Astrocyte of the hippocampus (primary cell): Measurements from ENCODE around the gene SOCS2.

Experiments used
- DNase-seq: peaks from one replicate; pipeline ENCODE4 v3.0.0; 2011; ENCODE audit warnings: low read depth, low spot score

SOCS2 gene

DNA sequence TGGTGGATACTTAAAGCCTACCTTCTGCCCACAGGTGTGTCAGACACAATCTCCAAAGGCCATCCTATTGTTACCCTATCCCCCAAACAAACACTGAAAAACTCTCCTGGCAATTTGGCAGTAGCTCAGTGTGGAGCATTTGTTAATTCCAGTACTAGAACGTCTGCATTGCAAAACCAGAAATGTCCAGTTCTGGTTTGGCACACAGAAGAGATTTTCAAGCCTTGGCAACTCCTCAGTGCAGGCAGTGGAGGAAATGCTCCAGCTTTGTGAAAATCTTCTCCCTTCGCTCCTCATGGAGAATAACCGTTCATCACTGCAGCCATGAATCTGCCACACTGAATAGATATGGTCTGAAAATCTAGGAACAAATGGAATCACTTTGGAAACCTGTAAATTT, 5.3 kb upstream of the SOCS2 start:
- peak; percentile 33 for DNase-seq

DNA sequence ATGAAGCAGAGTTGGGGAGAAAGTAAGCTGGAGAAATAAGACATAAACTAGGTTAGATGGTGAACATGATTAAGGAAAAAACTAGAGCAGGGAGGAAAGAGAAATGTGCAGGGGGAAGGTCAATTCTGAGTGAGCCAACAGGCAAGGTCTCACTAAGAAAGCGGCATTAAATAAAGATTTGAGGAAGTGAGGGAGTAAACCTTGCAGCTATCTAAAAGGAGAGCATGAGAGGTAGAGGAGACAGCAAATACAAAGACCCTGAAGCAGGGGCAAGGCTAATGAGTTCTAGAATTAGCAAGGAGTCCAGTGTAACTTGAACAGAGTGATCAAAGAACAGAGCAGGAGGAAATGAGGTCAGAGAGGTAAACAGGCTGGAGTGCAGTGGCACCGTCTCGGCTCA, 4.4 kb upstream of the SOCS2 start:
- DNase-seq, result no peak

GRCh38 chr12:93569301-93569655, 3.2 kb upstream of the SOCS2 start:
- DNase-seq, result no peak

DNA sequence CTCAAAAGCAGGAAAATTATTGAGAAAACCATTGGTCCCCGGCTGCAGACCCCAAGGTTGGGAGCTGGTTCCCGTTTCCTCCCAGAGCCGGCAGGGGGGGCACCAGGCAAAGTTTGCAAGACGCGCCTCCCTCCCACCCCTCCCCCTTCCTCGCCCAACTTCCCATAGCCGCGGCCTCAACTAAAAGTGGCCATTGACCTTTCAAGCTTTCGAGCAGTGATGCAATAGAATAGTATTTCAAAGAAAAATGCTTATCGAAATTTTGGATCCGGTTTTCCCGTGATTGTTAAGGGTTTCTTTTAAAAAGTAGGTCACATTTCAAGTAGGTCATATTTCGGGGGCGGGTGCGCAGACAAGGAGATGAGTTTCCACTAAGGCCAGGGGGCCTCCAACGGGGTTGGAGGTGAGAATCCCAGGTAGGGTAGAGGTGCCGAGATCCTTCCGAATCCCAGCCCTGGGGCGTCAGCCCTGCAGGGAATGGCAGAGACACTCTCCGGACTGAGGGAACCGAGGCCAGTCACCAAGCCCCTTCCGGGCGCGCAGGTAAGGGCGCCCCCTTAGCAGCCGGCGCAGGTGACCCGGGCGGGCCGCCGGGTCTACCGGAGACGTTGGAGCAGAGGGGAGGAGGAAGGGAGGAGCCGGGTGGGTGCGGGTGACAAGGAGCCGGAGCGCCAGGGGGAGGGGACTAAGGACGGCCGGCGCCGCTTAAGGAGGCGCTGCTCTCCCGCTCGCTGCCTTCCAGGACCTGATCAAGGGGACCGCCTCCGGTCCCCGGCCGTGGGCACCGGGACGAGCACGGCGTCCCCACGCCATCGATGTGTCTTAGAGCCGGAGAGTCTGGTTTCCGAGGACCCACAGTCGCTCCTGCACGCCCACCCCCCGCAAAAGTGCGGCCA, 2.6 kb upstream of the SOCS2 start:
- peak; percentile 93 for DNase-seq

GRCh38 chr12:93570552-93571364, 1.7 kb upstream of the SOCS2 start:
- DNase-seq, result peak; percentile 96

DNA sequence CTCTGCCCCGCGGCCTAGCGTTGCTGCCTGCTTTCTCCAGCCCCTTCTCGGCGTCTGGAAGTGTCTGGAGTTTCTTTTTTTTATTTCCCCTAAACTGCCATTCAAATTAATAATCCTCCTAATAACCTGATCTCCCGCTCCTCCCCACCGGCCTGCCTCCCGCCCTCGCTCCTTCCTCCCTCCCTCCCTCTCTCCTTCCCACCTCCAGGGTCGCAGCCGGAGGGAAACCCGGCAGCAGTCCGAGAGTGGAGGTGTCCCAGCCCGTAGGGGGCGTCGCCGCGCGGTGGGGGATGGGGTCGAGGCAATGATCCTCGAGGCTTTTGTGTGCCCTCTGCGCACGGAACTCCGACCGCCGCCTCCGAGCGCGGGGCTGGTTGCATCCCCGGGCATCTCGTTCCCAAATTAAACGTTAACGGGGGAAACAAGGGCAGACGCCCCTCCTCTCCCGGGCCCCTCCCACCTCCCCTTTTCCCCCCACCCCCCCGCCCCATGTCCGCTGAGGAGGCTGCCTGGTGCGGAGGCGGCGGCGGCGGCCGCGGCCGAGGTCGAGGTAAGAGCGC, 1.0 kb upstream of the SOCS2 start:
- peak; percentile 75 for DNase-seq

- peak; percentile 69 for DNase-seq
Measured at GRCh38 chr12:93572712-93573551, 457 bp downstream of the SOCS2 start.

- DNase-seq, result no peak
Measured at GRCh38 chr12:93573552-93574223, 1.2 kb downstream of the SOCS2 start.

- no peak for DNase-seq
Measured at GRCh38 chr12:93577222-93577621, 4.7 kb downstream of the SOCS2 start.

DNA sequence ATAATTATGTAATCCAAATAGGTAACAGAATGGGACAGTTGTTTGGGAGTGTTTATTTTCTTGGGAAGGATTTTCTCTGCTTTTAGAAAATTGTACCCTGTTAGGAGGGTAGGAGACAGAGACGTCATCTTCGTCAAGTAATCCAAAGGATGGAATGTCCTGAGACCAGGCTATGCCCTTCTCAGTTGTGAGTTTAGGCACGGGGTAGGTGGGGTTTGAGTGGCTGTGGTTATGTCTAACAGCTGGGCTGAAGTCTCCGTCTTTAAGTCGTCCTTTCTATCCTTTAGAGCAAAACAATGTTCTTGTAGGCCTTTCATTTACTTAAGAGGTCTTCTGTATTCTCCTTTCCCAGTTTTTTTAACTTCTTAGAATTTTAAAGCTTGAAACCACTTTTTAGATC, 5.7 kb downstream of the SOCS2 start:
- DNase-seq, result no peak

DNA sequence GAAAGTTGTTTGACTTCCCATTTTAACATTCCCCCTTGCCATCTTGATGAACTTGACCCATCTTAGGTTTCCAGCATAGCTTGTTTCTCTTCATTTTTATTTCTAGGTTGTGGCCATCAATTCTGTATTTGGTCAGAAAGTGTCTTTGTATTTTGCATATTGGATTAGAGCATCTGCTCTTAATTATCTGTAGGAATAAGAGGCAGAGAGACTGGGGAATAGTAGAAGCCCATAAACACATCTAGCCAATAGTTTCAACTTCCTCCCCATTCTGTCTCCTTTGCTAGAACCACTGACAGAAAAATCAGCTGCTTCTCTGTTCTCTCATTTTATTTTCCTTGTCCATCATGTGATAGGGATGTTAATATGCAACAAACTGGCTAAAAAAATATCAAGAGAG, 8.2 kb downstream of the SOCS2 start:
- no peak for DNase-seq

DNA sequence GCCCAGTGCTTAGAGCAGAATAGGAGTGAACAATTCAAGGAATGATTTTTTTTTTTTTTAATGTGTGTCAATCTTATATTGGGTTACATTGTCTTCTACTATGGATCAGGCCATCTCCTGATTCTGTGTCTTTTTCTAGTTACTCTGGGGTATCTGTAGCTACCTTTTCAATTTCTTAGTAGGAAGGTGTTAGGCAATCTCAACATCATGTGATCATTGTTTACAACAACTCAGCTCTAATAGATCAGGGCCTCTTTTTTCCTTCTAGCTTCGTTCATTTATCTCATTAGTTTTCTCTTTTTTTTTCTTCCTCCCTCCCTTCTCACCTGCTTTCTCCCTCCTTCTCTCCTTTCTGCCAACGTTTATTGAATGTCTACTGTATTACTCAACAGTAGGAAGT, 8.9 kb downstream of the SOCS2 start:
- no peak for DNase-seq

DNA sequence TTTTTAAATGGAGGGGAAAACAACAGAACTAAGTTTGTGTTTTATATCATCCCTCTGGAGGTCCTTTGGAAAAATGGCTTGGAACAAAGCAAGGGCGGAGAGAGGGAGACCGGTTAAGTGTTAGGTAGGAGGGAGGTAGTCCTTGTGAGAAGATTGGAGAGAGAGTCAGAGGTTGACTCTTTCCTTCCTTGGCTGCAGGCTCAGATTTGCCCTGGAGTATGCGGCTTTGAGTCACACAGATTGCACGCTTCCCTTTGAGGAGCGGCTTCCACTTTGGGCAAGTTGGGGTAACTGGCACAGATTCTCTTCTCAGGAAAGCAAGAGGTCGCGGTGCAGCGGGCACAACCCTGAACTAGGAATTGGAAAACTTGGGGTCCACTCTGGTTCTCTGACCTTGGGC, 9.9 kb downstream of the SOCS2 start:
- no peak for DNase-seq

DNA sequence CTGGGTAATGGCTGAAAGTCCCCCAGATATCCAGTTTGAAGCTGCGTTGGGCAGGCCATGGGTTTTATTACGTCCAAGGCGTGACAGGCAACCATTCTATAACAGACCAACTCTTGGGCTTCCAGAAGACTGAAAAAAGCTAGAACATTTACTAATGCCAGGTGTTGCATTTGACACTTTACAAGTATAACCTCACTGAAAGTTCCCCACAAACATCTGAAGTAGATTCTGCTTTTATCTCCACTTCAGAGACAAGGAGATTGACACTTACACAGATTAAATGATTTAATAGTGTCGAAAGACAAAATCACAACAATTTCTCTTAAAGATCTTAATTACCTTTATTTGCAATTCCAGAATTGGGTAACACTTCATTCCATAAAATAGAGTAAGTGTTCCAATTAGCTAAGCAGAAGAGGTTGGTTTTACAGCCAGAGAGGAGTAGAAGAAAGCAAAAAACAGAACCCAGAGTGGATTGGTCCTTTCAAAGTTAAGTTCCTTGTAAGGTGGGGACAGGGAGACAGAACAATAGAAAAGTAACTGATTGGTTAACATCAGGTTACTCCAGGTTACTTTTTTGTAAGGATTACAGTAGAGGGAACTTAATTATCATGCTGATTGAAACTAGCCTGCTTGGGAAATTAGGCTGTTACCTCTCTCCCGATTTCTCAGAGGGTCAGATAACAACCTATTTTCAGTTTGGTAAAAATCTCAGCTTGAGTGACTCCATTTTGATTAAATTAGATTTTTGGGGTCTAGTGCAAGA, 11.3 kb downstream of the SOCS2 start:
- no peak for DNase-seq

- no peak for DNase-seq
Measured at GRCh38 chr12:93585247-93585646, 12.8 kb downstream of the SOCS2 start.

DNA sequence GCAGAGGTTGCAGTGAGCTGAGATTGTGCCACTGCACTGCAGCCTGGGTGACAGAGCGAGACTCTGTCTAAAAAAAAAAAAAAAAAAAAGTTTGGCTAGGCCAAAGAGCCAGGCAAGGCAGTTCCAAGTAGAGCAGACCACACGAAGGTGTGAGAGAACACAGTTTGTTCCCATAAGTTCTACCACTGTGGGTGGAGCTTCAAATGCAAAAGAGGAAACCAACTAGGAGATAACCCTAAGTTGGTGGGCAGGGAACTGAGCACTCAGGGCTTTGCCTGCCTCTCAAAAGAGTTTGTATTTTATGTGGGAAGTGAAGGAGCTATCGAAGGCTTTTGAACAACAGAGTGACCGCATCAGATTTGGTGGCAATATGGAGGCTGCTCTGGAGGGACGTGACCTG, 15.1 kb downstream of the SOCS2 start:
- no peak for DNase-seq

DNA sequence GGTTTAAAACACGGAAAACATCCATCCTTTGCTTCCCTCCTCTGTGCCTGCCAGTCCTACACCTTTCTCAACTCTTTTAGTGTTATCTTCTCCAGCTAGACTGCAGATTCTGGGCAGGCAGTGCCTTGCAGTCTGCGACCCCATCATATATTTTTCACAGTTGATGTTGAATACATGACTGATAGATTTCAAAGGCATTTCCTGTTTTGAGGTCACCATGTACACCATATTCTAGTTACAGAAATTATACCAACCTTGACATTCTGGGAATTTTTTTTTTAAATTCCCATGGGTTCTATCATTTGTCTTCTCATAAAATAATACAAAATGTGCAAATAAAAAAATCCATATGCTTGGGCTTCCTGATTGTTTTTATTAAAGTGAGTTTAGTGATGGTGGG, 16.6 kb downstream of the SOCS2 start:
- no peak for DNase-seq

DNA sequence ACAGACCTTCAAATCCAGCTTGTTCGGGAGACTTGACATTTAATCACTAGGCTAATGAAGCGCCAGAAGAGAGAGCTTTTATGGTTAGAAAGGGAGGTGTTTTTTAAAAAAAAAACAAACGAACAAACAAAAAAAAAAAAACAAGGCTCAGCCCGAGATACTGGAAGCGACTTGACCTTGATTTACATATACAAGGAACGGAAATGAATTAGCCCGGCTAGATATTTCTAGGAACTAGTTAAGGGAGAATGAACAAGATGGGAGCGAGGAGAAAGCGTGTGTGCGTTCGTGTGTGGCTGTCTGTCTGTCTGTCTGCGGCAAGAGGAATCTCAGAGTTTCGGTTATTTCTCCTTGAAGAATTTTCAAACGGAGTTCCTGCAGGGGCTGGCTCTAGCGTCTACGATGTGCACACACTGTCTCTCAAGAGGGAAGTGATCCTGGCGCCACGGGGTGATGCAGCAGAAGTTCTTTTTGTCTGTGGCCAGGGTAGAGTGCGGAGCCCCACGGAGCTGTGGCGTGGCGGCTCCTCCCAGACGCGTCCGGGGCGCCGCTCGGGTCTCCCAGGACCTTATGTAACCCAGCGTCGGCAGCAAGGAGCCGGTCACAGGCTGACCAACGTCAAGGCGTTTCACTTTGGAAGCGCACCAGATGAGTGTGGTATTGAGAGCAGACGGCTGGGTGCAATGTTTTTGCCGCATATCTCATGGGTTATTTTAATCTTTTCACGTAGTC, 18.8 kb downstream of the SOCS2 start:
- peak; percentile 87 for DNase-seq

DNA sequence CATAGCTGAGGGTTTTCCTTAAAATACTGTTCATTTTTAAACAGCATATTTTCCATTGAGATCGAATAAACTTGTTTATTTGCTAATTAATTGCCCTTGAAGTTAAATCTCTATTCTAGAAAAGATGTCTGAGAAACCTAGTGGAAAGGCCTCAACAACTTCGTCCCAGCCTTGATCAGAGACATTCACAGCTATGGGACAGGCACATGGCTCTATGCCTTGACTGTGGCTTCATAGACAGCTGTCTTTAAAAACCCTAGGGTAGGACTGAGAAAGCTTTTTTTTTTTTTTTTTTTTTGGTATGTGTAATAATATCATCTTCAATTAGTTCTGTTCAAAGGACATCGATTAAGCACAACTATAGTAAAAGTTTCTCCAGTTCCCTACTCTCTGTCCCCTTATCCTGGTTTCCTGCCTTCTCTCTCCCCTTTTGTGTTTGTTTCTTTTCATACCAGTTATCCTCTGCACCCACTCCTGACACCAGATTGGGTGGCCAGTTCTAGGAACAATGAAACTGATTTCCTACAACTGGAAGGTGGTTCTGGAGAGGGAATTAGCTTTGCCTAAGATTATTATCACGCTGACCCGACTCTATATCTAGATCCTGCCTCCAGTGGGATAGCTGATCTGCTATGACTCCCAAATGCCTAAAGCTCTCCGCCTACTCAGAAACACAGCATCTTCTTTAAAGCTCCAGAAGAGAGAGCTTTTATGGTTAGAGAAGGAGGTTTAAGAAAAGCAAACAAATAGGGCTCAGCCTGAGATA, 20.3 kb downstream of the SOCS2 start:
- no peak for DNase-seq
